Central memory CD4-positive, alpha-beta T cell (primary cell): ENCODE measurements around the gene STK10.

Experiments used
- DNase-seq: peaks from one replicate; pipeline ENCODE4 v3.0.0; 2022

Gene STK10

DNA sequence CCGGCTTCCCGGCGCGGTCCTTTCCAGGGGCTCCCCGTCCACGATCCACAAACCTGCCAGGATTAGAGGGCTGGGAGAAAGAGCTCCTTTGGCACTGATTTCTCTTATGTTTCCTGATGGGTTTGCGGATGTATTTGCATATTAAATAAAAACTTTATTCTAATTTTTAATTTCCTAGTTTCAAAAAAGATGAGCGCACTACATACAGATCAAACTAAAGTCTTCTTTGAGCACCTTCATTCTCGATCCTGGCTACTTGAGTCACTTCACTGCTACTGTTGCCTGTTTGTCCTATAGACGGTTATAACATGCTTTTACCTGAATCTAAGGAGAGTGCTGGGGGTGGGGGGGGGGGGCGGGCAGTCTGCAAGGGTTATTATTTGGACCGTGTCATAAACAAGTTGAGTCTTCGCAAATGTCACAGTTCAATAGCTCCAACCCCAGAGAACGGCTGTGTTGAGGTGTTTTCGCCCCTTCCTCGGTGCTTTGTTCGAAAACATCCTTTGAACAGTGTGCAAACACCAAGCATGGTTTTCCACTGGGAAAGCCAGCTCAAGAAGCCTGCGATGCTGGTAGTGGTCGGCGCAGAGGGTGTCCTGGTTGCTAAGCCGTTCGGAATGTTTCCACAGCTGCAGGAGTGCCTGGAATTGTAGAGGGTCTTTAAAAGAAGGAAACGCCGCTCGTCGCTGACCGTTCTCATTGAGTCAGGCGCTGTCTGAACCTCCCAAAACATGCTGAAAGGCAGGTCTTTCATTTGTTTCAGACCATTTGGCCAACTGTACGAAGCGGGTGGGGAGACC, 1.1 kb upstream of the STK10 start:
- no peak for DNase-seq

DNA sequence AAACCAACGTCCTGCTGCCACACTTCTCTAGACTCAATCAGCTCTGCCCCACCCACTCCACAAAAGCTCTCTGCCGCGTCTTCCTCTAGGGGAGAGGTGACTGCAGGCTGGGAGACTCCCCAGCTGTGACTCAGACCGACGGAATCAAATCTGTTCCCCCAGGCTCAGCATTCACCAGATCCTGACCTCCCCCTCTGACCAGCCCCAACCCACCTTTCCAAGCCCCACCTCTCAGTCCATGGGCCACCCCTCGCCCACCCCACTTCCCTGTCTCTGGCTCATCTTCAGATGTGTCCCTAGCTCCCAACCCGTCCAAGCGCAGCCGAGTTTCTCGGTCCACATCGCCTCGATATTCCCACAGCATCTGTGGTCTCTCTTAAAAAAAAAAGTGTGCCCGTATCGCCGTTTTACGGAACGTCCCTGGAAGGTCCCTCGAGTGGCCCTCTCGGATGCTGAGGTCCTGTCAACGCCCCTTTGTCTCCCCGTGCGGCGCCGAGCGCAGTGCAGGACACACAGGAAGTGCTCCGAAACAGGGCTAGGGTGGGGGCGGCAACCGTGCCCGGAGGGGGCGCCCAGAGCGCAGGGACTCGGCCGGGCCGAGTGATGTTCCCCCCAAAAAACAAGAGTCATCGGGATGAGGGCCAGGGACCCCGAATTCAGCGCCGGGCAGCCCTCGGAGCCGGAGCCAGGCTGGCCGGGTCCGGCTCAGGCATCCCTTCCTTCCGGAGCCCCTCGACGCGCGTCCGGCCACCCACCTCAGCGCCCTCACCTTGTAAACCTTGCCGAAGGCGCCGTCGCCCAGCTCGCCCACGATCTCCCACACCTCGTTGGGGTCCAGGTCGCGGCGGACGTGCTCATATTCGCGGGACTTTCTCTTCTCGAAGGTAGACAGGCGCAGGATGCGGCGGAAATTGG, 649 bp downstream of the STK10 start:
- DNase-seq, result peak; percentile 68

DNA sequence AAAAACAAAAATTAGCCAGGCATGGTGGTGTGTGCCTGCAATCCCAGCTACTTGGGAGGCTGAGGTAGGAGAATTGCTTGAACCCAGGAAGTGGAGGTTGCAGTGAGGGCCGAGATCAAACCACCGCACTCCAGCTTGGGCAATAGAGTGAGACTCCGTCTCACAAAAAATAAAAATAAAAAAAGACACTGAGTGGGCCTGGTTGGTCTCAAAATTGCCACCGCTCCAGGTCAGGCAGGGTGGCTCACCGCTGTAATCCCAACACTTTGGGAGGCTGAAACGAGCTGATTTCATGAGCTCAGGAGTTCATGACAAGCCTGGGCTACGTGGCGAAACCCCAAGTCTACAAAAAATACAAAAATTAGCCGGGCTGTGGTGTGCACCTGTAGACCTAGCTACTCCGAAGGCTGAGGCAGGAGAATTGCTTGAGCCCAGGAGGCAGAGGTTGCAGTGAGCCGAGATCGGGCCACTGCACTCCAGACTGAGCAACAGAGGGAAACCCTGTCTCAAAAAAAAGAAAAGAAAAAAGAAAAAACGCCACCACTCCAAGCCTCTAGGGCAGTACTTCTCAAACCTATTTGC, 1.8 kb downstream of the STK10 start:
- peak; percentile 7 for DNase-seq

DNA sequence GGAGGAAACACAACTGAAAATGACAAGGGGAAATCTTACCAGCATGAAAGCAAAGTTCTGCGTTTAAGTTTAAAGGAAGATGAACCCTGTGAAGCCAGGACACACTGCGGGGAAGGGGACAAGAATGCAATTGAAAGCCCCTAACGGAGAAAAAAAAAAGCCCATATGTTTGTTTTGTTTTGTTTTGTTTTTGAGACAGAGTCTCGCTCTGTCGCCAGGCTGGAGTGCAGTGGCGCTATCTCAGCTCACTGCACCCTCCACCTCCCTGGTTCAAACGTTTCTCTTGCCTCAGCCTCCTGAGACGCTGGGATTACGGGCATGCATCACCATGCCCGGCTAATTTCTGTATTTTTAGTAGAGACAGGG, 2.9 kb downstream of the STK10 start:
- DNase-seq, result peak; percentile 43

DNA sequence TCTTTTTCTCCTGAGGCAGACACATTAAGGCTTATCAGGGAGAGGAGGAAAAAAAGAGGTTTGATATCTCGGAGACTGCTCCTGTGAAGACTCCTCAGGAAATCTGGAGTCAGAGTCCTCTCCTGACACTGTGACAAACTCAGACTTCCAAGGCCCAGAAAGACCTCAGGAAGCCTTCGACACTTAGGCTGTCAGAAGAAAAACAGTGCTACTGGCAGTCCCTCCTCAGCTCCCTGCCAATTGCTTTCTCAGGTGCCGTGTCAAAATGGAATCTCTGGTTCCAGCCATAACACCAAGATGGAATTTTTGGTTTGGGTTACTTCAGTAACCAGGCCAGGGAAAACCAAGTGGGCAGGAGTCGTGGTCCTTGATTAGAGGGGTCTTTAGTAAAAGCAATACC, 4.1 kb downstream of the STK10 start:
- DNase-seq, result no peak

DNA sequence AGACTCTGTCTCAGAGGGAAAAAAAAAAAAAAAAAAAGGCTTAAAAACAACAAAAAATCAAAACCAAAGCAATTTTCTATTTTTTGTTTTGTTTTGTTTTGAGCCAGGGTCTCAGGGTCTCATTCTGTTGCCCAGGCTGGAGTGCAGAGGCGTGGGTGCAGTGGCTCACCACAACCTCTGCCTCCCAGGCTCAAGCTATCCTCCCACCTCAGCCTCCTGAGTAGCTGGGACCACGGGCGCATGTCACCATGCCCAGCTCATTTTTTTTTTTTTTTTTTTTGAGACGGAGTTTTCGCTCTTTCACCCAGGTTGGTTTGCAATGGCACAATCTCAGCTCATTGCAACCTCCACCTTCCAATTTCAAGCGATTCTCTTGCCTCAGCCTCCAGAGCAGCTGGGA, 5.7 kb downstream of the STK10 start:
- DNase-seq, result no peak

DNA sequence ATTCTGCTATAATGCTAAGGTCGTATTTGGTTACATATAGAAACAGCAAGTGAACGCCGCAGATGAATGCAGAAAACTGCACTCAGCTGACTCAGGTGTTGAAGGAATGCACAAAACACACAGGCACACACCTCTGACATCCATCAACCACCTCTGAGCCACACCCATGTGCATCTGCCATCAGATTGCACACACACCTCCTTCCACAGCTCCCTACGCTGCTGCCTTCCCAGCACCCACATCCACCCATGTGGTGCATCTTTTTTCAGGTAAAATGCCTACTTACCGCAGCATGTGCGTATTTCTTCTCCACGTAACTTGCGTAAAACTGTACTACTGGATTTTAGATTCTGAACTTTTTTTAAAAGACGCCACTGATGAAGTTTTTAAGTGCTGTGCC, 7.1 kb downstream of the STK10 start:
- peak; percentile 77 for DNase-seq

DNA sequence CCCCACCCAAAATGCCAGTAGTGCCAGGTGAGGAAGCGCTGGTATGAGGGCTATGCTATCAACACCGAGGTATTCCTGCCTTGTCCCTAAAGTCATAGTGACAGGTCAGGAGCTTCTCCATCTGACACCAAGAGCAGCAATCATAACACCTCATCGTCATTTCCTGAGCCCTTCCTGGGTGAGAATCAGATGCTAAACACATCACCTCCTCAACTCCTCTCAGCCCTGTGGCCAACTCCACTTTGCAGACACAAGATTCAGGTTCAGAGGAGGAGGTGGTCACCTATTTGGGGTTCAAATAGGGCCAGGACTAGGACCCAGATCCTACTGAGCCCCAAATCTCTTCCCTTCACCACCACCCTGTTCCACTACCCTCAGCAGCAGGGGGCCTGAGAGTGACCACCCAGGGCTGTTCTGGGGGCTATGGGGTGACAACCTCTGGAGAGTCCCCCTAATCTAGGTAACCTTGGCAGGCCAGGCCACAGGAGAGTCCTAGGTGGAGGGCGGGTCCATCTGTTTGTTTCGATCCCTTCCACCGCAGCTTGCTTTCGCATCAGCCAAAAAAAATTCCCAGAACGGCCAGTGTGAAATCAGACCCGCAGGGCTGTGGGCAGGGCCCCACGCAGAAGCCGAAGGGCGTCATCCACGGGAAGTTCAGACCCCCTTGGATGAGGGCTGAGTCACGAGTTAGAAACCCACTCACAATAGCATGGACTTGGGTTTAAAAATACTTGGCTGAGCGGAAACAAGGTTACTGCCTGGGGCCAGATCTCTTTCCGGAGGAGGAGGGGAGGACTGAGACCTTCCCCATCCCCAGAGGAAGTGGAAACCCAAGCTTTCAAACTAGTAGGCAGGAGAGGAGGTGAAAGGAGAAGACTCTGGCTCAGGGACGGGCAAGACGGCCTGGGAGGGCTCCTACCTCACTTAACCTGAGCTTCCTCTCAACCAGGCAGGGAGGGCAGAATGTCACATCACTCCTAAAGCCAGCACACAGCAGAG, 8.7 kb downstream of the STK10 start:
- peak; percentile 68 for DNase-seq

DNA sequence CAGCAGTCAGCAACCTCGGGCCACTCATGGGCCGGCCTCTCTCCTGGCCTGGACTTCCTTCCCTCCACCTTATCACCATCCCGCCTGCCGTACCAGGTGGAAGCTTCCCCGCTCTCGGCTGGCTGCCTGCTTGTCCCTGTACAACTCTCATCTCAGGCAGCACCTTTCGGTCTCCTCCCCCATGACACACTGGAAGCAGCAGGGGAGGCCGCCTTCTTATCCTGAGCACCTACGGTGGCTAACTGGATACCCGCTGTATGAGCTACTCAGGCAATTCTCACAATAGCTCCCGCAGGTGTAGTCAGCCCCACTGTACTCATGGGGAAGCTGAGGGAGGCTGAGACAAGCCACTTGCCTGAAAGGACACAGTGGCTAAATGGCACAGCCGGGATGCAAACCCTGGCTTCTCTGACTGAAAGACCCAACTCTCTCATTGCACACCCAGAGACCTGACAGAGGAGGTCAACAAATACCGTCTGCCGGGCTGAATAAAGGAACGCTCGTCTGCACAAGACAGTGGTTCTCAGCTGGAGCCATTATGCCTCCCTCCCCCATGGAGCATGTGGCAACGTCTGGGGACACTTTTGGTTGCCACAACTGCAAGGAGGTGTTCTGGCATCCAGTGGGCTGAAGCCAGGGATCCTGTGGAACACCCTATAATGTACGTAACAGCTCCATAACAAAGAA, 9.6 kb downstream of the STK10 start:
- peak; percentile 8 for DNase-seq

DNA sequence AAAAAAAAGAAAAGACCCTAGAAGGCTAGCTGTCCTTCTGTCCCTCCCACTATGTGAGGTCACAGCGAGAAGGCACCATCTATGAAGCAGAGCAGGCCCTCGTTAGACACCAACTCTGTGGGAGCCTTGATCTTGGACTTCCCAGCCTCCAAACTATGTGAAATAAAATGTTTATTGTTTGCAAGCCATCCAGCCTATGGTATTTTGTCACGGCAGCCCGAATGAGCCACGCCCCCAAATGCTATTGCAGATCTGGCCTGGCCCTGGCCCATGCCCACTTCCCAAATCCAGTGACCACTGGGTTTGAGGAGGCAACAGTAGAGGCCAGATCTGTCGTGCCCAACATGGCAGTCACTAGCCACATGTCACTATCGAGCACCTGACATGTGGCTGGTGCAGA, 10.8 kb downstream of the STK10 start:
- no peak for DNase-seq

DNA sequence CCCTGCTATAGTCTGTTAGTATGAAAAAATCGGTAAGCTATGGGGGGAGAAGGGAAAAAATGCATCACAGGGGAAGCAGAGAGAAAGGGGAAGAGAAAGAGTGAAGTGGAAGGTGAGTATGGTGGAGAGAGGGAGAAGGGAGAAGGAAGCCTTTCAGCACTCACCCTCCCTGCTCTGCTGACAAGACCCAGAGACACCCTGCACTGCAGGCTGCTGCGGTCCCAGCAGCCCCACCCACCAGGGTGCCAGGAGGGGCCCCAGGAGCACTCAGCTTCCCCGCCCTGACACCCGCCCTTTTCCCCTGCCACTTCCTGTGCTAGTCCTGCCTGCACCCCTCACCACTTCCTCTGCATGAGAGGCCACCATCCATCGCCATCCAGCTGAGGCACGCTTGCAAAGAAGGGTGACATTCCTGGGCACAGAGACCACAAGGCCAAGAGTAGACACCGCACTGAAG, 12.7 kb downstream of the STK10 start:
- DNase-seq, result peak; percentile 88

DNA sequence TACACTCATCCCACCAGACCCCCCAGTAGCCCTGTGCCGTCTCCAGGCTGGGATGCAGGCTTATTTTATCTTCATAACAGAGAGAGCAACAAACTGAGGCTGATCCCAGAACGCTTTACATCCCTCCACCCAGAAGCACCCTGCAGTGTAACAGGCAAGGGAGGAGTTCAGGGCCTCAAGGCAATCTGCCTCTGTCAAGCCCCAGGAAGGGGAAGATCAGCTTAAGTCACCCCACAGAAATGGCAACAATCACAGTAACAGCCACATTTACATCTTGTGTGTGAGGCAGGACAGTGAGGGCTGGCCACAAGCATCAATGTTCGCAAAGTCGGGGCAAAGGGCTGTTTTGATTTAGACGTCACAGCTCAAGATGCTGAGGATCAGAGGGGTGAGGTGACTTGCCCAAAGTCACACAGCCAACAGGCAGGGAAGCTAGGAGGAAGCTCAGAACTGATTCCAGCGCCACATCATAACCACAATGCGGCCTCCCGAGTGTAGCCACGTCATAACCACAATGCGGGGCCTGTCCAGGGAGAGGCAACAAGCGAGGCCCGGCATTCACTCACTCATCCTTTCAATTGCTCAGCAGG, 14.4 kb downstream of the STK10 start:
- peak; percentile 64 for DNase-seq

DNA sequence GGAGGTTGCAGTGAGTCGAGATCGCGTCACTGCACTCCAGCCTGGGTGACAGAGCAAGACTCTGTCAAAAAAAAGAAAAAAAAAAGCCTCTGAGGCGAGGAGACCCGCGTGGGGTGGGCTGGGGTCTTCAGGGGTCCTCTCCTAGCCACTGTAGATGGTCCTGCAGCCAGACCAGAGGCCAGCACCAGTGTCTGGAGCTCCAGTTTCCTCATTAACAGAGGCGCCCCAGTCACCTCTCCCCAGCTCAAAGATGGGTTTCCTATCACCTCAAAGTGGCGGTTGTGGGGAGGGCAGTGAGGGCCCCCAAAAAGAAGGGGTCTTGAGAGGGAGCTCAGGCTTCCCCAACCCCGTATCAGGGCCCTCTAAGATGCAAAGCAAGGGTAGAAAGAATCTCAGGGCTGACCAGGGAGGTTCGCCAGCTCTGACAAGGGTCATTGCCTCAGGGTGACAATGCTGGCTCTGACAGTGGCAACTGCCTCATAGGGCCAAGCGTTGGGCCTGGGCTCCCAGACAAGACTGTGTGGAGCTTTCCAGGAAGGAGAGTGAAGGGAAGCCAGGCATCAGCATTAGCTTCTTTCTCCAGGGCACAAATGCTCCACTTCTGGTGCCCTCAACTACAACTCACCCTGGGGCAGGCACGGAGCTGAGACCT, 15.0 kb downstream of the STK10 start:
- DNase-seq, result no peak

DNA sequence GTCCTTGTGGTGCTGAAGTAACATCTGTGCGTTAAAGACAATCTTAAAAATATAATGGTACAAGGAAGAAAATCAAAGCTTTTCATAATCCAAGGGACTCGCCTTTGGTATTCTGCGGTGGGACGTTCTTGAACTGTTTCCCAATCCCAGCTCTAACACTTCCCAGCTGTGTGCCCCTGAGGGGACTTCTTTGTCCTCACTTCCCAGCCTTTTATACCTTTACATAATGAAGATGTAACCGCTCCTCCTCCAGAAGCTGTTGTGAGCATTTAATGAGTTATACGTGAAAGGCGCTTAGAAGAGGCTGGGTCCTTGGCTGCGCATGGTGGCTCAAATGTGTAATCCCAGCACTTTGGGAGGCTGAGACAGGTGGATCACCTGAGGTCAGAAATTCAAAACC, 16.9 kb downstream of the STK10 start:
- no peak for DNase-seq

DNA sequence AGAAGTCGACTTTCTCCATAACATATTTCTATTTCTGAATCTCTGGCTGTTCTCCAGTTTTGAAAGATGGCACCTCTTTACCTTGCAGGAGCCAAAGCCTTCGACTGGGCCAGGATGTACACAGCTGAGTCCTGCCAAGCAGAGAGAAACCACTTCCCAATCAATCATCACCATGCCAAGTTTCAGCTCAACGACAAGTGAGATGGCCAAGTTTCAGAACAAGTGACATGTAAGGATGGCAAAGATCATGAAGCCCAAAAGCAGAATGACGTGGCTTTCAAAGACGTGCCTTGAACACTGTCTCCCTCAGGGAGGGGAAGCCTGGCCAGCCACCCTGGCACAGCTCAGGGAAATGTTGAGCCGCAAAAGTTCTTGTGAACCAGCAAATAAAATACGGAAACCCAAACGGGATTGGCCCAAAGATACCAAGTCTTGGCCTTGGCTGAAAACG, 17.7 kb downstream of the STK10 start:
- no peak for DNase-seq

DNA sequence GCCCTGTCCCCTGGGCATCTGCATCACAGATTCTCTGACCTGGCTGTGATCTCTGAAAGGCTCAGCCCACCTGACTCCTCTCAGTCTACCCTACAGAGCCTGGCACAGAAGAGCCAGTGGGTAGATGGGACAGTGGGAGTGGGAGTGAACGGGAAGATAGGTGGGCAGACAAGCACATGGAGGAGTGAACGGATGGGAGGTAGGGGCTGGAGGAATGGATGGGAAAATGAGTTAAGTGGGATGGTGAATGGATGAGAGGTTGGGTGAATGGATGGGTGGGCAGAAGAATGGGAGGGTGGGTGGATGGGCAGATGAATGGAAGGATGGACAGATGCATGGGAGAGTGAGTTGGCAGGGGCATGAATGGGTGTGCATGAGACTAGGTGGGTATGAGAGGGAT, 18.8 kb downstream of the STK10 start:
- DNase-seq, result no peak

DNA sequence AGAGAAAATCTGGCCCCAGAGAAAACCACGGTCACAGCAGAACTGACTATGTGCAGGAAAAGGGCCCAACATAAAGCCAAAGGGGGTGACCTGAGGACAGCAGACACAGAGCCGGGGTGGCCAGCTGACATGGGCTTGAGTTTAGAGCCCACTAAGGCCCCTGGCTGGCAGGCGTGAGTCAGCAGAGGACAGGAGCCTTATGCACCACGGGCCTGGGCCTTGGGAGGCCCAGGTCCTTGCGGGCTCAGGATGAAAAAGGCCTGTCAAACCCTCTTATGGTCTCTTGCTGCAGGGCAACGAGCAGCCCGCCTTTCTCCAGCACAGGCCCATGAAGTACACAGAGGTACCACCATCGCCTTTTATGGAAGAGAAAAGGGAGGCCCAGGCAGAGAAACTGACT, 19.7 kb downstream of the STK10 start:
- no peak for DNase-seq

DNA sequence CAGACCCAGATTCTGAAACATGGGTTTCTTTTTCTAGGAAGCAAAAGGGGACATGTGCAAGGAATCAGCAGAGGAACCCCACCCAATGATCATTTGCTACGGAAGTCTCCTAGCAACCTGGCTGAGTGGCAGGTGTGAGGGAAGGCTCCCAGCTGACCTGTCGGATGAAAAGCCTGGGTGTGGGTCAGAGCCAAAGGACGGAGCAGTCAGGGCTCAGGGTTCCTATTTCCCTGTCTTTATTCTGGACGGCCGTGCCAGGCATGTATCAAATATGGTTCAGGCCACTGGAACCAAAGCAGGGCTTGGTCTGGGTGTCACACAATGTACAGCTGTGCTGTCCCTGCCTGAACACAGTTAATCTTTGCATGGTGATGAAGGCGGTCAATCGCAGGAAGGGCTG, 20.1 kb downstream of the STK10 start:
- no peak for DNase-seq

DNA sequence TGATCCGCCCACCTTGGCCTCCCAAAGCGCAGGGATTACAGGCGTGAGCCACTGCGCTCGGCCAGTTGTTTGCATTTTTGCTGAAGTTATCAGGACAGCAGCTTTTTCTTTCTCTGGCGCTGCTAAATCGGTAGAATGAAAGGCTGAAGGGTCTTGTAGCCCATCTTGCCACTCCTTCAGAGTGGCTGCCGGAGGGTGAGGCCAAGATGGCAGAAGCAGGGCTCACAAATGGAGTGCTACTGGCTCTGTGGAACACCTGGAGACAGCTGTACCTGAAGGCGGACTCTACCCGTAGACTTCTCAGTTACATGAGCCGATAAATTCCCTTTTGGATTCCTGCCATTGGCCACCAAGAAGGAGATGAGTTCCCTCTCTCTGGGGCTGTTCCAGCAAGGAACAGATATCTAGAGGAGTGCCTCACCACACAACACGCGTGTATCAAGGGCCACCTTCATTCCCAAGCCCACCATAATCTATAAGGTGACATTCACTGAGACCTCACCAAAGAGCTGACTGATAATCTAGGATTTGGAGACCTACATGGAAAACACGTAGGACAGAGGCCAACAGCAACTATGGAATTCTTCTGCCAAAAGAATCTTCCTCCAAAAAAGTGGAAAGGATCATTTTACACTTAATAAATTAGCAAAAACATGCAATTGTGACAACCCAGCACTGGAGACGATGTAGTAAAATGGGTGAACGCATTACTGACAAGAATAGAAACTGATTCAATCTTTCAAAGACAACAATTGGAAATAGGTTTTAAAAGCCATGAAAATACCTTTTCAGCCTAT, 21.8 kb downstream of the STK10 start:
- DNase-seq, result no peak

DNA sequence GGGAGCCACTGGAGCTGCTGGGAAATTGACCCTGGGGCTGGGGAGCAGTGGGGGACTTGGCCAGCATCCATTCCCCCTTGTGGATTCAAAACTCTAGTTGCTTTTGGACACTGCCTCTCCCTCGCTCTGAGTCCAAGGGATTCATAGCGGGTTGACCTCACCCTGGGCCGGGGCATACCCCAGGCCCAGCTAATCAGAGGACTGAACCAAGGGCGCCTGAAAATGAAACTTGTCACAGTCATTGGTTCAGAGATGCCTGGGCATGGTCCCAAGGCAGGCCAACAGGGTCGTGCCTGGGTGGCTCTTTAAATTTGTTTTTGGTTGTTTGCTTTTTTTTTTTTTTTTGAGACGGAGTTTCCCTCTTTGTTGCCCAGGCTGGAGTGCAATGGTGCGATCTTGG, 22.6 kb downstream of the STK10 start:
- no peak for DNase-seq
